GM10266 (cell line): ENCODE results near the gene HTR3E.

Source experiments
- DNase-seq: peaks from one replicate; pipeline ENCODE4 v3.0.0; 2012; ENCODE audit errors: extremely low spot score
- CTCF ChIP-seq: IDR thresholded peaks from 2 replicates; pipeline ENCODE4 v1.5.1; 2012; ENCODE audit warnings: mild to moderate bottlenecking, low read depth; ENCODE audit not compliant: control insufficient read depth, insufficient read depth; ENCODE audit errors: missing control alignments

Gene HTR3E

GRCh38 chr3:184096811-184097383 lies at the start of gene HTR3E:
HTR3E (plus strand) TSS chr3:184097064; CDS start chr3:184097530, 466 bp downstream.
- no peak for DNase-seq
- TF ChIP-seq CTCF, result no peak

GRCh38 chr3:184050217-184050847 lies 46.5 kb upstream of the HTR3E start:
- DNase-seq, result no peak
- TF ChIP-seq CTCF, result no peak

GRCh38 chr3:184052767-184053166 lies 44.1 kb upstream of the HTR3E start, which contains the start of gene HTR3C:
HTR3C (plus strand) TSS chr3:184053047; CDS start chr3:184053081, 34 bp downstream.
- no peak for TF ChIP-seq CTCF
- DNase-seq, result no peak

- DNase-seq, result no peak
- no peak for TF ChIP-seq CTCF
Measured at GRCh38 chr3:184058029-184058428, 38.8 kb upstream of the HTR3E start.

- TF ChIP-seq CTCF, result no peak
- no peak for DNase-seq
Measured at GRCh38 chr3:184059424-184059823, 37.4 kb upstream of the HTR3E start.

GRCh38 chr3:184062637-184063036 lies 34.2 kb upstream of the HTR3E start:
- TF ChIP-seq CTCF, result no peak
- no peak for DNase-seq

GRCh38 chr3:184066211-184066610 lies 30.7 kb upstream of the HTR3E start:
- no peak for DNase-seq
- TF ChIP-seq CTCF, result no peak
